Neutrophil (primary cell): ENCODE measurements around the gene SCARB2.

Experiments
- H3K27ac ChIP-seq: fragments of 200-600 bp; sonication (generic); 2 replicates; pipeline ENCODE4 v1.5.1; 2016; ENCODE audit warnings: mild to moderate bottlenecking, moderate library complexity
- H3K27me3 ChIP-seq: fragments of 200-600 bp; sonication (generic); 2 replicates; pipeline ENCODE4 v1.6.0; 2016; ENCODE audit warnings: mild to moderate bottlenecking
- H3K36me3 ChIP-seq: fragments of 200-600 bp; sonication (generic); 2 replicates; pipeline ENCODE4 v1.5.1; 2017
- H3K4me1 ChIP-seq, 2 experiments: fragments of 200-600 bp in 1 of 2; sonication (generic) in 1 of 2; 1 replicate in 1 of 2; 2 replicates in 1 of 2; pipeline versions ENCODE4 v1.5.1 to v1.6.1; 2013 to 2016; ENCODE audit warnings: low read depth in 1 of 2, low read length in 1 of 2, mild to moderate bottlenecking in 1 of 2, moderate library complexity in 1 of 2; ENCODE audit not compliant: control insufficient read depth in 1 of 2, insufficient read depth in 1 of 2
- H3K4me3 ChIP-seq, 2 experiments: fragments of 200-600 bp in 1 of 2; sonication (generic) in 1 of 2; 1 replicate in 1 of 2; 2 replicates in 1 of 2; pipeline ENCODE4 v1.5.1; 2013 to 2016; ENCODE audit warnings: low read depth in 1 of 2, low read length in 1 of 2, mild to moderate bottlenecking in 1 of 2, moderate library complexity in 1 of 2
- H3K9me3 ChIP-seq: fragments of 200-600 bp; sonication (generic); 2 replicates; pipeline ENCODE4 v1.5.1; 2016
- CTCF ChIP-seq: fragments of 200-600 bp; sonication (generic); IDR thresholded peaks from 2 replicates; pipeline ENCODE4 v1.5.1; 2016; ENCODE audit warnings: antibody characterized with exemption

Gene SCARB2

GRCh38 chr4:76174216-76174615 is 39.4 kb downstream of the SCARB2 start:
- H3K4me1 ChIP-seq = no peaks in the 10 kb centered on the region
- peaks cover 57% of the 10 kb centered on the region for H3K36me3 ChIP-seq
- no peaks in the 10 kb centered on the region for H3K9me3 ChIP-seq
- H3K27me3 ChIP-seq = no peaks in the 10 kb centered on the region
- H3K4me3 ChIP-seq = no peak overlapping the region
- H3K27ac ChIP-seq = no peak overlapping the region
- no peak for TF ChIP-seq CTCF

- no peaks in the 10 kb centered on the region for H3K27me3 ChIP-seq
- H3K27ac ChIP-seq = no peak overlapping the region
- H3K9me3 ChIP-seq = no peaks in the 10 kb centered on the region
- no peaks in the 10 kb centered on the region for H3K4me1 ChIP-seq
- H3K4me3 ChIP-seq = no peak overlapping the region
- TF ChIP-seq CTCF = no peak
- H3K36me3 ChIP-seq = peaks cover 75% of the 10 kb centered on the region
Measured at GRCh38 chr4:76168688-76169087, 44.9 kb downstream of the SCARB2 start.

GRCh38 chr4:76166480-76166879 is 47.1 kb downstream of the SCARB2 start:
- Histone ChIP-seq H3K4me1 (no peaks in the 10 kb centered on the region), H3K36me3 (peaks cover 80% of the 10 kb centered on the region), H3K9me3 (no peaks in the 10 kb centered on the region), H3K27ac (no peak overlapping the region), H3K4me3 (no peak overlapping the region), H3K27me3 (no peaks in the 10 kb centered on the region)
- TF ChIP-seq CTCF = no peak

GRCh38 chr4:76160355-76160754 is 53.3 kb downstream of the SCARB2 start:
- no peaks in the 10 kb centered on the region for H3K4me1 ChIP-seq
- H3K27ac ChIP-seq = no peak overlapping the region
- H3K9me3 ChIP-seq = no peaks in the 10 kb centered on the region
- H3K36me3 ChIP-seq = peaks cover 48% of the 10 kb centered on the region
- no peak for TF ChIP-seq CTCF
- H3K4me3 ChIP-seq = no peak overlapping the region
- no peaks in the 10 kb centered on the region for H3K27me3 ChIP-seq

GRCh38 chr4:76156635-76157034 is 57.0 kb downstream of the SCARB2 start:
- no peak overlapping the region for H3K4me3 ChIP-seq
- no peaks in the 10 kb centered on the region for H3K9me3 ChIP-seq
- TF ChIP-seq CTCF = no peak
- H3K4me1 ChIP-seq = no peaks in the 10 kb centered on the region
- peaks cover 20% of the 10 kb centered on the region for H3K36me3 ChIP-seq
- H3K27ac ChIP-seq = no peak overlapping the region
- no peaks in the 10 kb centered on the region for H3K27me3 ChIP-seq

- TF ChIP-seq CTCF = no peak
- H3K4me1 ChIP-seq = no peaks in the 10 kb centered on the region
- no peaks in the 10 kb centered on the region for H3K27me3 ChIP-seq
- H3K36me3 ChIP-seq = peaks cover 14% of the 10 kb centered on the region
- no peak overlapping the region for H3K27ac ChIP-seq
- no peaks in the 10 kb centered on the region for H3K9me3 ChIP-seq
- no peak overlapping the region for H3K4me3 ChIP-seq
Measured at GRCh38 chr4:76155979-76156378, 57.6 kb downstream of the SCARB2 start.
